Measurements from ENCODE around the gene CUL9.

CUL9 gene

DNA sequence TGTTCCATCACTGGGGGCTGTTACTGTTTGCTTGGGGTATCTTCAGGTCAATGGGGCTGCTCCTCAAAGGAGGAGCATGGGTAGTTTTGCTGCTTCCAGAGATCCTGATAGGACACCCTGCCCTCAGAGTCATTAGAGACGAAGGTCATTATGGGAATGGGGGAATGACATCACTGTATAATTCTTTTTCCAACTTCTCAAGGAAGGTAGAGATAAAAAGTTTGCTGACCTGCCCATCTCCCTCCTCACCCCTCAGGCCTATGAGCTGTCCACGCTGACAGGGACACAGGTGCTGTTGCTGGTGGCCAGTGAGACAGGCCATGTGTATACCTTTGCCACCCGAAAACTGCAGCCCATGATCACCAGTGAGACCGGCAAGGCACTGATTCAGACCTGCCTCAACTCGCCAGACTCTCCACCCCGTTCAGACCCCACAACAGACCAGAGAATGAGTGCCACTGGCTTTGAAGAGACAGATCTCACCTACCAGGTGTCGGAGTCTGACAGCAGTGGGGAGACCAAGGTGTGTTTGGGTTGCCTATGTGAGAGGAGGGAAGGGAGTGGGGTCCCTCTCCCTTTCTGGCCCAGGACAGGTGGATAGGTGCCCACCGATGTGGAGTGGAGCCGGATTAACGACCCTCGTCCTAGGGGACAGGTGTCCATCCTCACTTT, 8.3 kb upstream of the CUL9 start:
- DNase-seq, result peak; percentile 18

DNA sequence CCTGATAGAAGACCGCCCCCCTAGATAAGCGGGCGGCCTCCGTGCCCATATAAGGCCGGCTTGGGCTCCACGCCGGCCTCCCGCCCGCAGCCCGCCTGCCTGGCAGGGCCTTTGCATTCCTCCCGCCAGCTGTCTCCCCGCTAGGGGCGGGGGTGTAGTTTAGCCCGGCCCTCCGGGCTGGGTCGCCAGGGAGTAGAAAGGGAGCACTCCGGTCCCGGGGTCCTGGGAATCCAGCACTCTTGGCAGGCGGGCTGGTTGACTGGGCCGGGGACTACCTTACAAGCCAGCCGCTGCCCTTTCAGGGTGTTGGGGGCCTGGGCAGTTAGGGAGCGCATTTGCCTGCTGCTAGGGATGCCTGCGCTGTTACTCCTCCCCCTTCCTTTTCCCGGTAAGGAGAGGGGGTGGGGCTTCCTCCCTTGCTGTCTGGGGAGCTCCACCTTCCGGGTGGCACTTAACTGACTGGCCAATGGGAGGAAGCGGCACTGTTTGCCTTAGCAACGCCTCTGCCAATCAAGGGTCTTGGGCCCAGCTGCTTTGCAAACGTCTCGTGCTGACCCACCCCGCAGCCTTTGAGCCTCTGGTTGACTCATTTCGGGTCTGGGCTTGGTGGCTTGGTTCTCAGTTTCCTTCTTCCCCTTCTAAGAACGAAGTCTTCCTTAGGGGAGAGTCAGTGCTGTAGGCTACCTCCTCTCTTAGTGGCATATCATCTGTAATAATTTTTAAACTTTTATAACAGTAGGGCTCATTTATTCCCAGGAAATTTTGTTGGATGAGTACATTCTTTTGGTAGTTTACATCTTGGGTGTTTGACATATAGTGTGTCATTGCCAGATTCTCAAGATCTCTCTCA, 7.5 kb upstream of the CUL9 start:
- DNase-seq, result peak; percentile 99

DNA sequence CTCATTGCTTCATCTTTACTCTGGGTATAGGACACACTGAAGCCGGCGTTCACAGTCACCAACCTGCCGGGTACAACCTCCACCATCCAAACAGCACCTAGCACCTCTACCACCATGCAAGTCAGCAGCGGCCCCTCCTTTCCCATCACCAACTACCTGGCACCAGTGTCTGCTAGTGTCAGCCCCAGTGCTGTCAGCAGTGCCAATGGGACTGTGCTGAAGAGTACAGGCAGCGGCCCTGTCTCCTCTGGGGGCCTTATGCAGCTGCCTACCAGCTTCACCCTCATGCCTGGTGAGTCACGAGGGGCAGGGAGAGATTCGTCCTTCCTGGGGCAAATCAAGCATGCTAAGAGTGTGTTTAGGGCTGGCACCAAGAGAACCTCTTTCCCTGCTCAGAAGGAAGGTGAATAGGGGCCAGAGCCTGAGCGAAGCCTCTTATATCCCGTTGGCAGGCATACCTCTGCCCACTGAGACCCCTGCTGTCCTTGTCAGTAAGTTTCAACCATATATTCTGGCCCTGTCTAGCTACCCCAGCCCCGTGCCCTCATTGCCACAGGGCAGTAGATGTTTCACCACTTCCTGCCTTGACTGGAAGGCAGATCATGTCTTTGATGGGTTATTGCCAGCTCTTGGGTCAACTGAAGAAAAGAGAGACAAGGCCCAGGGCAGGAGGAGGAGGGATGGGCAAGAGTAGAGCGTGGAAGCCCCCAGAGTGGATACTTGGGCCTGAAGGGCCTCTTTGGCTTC, 6.1 kb upstream of the CUL9 start:
- no peak for DNase-seq

DNA sequence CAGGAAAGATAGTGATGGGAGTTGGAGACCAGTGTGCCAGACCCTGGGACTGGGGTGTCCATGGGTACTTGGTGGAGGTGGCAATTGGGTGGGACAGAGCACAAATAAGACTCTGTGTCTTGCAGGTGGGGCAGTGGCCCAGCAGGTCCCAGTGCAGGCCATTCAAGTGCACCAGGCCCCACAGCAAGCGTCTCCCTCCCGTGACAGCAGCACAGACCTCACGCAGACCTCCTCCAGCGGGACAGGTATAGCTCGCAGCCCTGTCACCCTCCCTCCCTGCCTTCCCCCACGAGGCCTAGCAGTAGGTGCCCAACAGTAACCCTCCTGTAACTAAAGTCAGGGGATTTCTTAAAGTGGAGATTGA, 5.6 kb upstream of the CUL9 start:
- DNase-seq, result no peak

DNA sequence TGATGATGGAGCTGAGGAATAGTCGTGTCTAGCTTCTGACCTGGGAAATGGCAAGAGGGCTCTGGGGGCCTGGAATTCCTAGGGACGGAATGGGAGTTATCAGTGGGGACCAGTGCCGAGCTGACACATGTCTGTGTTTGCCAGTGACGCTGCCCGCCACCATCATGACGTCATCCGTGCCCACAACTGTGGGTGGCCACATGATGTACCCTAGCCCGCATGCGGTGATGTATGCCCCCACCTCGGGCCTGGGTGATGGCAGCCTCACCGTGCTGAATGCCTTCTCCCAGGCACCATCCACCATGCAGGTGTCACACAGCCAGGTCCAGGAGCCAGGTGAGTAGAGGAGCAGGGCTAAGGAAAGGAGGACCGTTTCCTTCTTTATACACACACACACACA, 3.8 kb upstream of the CUL9 start:
- DNase-seq, result no peak

DNA sequence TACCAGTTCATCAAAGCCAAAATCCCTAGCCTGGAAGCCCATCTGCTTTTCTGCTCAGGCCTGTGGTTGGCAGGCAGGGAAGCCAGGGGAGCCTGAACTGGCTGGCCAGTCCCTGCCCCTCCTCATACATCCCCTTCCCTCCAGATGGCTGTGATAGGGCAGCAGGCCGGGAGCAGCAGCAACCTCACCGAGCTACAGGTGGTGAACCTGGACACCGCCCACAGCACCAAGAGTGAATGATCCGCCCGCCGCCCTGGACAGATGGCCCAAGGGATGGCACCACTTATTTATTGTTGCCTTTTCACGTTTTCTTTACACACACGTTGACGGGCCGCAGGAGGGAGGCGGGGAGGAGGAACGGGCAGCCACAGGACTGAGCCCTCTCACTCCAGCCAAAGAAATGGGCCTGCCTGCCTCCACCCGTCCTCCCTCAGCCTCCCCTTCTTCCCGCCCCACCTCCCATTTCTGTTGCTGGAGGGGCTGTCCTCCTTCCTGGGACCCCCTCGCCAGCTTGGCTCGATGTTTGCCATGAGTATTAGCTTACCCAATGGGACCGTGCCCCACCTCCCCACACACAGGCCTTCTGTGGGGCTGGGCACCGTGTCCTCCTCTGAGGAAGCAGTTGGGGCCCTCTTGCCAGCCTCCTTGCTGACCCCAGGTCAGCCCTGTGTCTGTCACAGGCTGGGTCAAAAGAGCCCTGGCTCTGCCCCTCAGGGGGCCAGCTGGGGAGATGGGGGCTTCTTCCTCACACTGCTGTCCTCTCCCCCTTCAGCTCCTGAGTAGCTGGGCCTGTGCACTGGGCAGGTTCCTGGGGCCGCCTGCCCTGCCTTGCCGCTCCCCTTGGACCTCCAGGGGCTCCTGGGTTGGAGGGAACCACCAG, 2.8 kb upstream of the CUL9 start:
- no peak for DNase-seq

DNA sequence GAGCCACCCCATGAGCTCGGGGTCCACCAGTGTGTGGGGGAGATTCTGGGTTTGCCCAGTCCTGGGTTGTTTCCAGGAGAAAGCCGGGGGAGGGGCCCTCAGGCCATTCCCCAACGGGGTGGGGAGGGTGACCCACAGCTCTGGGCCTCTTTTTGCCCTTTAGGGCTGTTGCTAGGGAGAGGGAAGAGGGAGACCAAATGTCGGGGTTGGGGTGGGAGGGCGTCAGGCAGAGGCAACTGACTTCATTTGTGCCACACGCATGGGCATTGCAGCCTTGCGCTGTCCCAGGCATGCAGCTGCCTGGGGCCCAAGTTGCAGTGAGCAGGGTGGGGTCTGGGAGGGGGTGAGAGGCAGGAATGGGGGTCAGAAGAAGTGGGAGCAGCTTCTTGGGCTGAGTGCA, 1.9 kb upstream of the CUL9 start:
- no peak for DNase-seq

DNA sequence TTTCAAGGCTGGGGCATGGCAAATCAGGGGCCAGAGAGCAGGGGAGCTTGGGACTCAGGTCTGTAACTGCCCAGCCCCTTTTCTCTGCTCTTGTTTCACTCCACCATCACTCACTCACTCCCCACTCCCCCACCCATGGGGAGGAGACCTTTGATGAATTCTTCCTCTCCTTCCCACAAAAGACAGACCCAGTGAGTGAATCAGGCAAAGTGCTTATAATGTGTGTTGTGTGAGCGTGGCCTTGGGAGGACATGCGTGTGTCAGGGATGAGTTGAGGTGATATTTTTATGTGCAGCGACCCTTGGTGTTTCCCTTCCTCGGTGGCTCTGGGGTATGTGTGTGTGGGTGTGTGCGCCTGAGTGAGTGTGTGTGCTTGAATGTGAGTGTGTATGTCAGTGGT, 1.0 kb upstream of the CUL9 start:
- peak; percentile 23 for DNase-seq

DNA sequence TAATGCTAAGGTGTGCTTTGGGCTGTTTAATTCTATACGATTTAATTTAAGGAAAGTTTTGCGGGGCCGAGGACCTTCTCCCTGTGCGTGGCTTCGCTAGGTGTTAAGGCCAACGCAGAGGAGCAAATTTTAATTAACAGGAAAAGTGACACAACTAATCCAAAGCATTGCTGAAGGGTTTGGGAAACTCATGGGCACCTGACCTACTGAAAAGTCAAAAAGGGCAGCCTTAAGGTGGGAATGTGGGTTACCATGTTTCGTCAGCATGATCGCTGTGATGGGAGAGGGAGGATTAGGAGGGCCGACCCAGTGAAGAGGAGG, 415 bp upstream of the CUL9 start:
- DNase-seq, result no peak

DNA sequence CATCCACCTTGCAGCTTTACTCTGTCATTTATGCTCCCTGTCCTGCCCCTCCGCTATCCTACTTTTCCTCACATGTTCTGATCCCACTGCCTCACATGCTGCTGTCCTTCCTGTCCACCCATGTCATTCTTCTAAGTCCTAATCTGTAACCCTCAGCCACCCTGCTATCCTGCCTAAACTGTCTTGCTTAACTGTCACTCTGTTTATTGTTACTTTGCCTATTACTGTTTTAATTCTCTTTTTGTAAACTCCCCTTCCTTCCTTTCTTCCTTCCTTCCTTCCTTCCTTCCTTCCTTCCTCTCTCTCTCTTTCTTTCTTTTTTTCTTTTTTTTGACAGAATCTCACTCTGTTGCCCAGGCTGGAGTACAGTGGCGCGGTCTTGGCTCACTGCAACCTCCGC, 1.4 kb downstream of the CUL9 start:
- DNase-seq, result no peak

DNA sequence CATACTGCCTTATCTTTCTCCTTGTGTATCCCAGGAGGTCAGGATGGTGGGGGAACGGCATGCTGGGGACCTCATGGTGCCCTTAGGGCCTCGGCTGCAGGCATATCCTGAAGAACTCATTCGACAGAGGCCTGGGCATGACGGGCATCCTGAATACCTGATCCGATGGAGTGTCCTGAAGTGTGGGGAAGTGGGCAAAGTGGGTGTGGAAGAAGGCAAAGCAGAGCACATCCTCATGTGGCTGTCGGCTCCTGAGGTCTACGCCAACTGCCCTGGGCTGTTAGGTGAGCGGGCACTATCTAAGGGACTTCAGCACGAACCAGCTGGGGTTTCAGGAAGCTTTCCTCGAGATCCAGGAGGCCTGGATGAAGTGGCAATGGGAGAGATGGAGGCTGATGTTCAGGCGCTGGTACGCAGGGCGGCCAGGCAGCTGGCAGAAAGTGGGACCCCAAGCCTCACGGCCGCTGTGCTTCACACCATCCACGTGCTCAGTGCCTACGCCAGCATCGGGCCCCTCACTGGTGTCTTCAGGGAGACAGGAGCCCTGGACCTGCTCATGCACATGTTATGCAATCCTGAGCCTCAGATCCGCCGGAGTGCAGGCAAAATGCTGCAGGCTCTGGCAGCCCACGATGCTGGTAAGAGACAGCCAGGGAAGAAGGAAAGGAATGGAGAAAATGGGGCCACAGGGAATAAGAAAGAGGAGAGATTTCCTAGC, 2.4 kb downstream of the CUL9 start:
- DNase-seq, result no peak

DNA sequence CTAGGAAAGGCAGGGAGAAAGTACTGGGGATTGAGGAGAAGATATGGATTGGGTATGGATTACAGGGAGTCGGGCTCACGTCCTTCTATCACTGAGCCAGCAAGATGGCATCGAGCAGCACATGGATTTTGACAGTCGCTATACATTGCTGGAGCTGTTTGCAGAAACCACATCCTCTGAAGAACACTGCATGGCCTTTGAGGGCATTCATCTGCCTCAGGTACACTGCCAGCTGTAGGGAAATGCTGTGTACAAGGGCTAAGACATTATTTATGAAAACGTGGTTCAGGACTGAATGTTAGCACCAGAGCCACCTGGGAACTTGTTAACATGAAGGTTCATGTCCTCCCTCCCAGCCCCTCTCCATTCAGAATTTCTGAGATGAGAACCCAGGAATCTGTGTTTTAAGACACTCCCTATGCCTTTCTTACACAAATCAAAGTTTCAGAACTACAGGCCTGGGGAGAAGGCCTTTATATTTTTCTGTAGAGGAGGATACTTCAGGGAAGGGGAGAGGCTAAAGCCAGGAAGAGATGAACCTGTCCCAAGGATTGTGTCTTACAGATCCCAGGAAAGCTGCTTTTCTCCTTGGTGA, 3.5 kb downstream of the CUL9 start:
- DNase-seq, result no peak

DNA sequence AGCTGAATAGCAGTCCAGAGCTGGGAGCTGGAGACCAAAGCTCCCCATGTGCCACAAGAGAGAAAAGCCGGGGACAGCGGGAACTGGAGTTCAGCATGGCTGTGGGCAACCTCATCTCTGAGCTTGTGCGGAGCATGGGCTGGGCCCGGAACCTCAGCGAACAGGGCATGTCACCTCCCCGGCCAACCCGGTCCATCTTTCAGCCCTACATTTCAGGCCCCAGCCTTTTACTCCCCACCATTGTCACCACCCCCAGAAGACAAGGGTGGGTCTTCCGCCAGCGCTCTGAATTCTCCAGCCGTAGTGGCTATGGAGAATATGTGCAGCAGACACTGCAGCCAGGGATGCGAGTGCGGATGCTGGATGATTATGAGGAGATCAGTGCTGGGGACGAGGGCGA, 4.0 kb downstream of the CUL9 start:
- DNase-seq, result no peak

DNA sequence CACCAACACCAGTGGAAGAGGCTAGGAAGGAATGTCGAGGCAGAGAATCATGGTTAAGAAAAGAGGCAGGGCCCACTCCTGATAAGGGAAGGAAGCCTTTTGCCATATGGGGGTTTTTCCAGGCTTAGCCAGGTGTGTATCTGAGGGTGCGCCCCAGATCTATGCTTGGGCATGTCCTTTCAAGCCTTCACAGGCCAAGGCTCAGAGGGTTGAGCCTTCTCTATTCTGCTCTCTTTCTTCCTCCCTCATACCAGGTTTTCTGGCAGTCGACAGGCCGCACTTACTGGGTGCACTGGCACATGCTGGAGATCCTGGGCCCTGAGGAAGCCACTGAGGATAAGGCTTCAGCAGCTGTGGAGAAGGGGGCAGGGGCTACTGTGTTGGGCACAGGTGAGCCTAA, 4.7 kb downstream of the CUL9 start:
- no peak for DNase-seq

DNA sequence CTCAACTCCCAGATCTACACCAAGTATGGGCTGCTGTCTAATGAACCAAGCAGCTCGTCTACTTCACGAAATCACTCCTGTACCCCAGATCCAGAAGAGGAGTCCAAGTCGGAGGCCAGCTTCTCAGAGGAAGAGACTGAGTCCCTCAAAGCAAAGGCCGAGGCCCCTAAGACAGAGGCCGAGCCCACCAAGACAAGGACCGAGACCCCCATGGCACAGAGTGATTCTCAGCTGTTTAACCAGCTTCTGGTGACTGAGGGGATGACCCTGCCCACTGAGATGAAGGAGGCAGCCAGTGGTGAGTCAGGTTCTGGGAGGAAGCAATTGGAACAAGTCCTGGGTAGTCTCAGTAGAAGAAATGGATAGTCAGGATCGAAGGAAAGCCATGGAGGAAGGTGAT, 5.8 kb downstream of the CUL9 start:
- DNase-seq, result no peak

DNA sequence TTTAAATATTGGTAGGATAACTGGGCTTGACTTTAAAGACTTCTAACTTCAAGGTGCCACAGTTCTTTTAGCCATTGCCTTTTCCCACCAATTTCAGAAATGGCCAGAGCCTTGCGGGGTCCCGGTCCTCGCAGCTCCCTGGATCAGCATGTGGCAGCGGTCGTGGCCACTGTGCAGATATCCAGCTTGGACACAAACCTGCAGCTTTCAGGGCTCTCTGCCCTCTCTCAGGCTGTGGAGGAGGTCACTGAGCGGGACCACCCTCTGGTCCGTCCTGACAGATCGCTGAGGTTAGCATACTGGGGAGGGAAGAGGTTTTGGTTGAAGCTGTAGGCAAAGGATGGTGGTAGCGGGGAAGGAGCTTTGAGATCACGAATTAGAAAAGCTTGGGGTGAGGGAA, 6.4 kb downstream of the CUL9 start:
- DNase-seq, result no peak

DNA sequence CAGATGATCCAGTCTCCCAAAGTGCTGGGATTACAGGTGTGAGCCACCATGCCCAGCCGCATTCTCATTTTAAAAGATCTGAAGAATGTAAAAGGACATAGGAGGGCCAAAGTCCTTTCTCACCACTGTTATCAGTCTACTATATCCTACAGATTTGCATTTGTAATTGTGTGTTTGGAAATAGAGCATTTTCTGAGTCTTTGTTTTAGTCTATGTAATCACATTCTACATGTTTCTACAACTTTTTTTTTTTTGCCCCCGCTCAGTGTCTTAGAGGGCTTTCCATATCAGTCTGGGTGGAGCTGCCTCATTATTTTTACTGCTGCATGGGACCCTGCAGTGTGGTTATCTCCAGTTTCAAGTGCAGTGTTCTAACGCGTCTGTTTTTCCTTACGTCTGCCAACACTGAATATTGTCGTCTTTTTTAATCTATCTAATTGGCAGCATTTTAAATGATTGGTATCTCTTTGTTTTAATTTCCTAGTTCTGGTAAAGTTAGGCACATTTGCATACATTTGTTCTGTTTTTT, 7.8 kb downstream of the CUL9 start:
- no peak for DNase-seq

DNA sequence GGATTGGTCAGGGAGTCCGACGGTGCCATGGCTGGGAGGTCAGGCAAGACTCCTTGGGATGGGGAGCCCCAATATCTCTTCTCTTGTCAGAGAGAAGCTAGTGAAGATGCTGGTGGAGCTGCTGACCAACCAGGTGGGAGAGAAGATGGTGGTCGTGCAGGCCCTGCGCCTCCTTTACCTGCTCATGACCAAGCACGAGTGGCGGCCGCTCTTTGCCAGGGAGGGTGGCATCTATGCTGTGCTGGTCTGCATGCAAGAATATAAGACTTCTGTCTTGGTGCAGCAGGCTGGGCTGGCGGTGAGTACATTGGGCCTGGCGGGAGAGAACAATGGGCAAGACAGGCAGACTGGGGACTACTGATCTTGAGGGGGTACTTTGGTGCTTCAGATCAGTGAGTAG, 10.9 kb downstream of the CUL9 start:
- DNase-seq, result no peak

DNA sequence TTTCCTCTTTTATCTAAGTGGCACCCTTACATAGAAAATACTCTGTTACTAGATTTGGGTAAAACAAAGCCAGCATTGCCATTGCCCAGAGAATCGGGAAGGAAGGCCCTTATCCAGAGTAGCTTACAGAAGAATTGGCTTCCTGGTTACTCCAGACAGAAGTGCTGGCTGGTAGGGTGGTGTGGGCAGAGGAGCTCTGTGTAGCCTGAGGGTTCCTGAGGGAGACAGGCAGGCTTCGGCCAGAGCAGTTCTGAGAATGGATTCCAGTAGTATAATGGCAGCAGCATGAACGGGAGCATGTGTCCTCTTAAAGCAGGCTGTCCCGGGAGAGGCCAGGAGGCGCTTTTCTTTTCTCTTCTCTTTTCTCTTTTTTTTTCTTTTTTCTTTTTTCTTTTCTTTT, 11.9 kb downstream of the CUL9 start:
- no peak for DNase-seq

DNA sequence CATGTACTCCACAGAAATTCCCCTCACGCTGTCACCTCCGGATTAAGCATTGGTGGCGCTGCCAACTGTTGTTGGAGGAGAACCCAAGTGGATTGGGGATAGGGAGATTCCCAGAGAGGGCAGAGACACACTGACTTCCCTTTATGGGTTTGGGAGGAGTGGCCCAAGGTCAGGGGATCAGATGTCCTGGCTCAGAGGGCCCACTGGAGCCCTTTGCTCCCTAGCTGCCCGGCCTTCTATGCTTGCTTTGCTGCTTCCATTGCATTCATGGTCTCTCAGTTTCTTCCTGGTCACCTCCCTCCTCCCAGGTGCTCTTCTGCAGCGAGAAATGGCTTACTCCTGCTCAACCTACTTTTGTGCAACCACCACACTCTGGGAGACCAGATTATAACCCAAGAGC, 14.3 kb downstream of the CUL9 start:
- no peak for DNase-seq

DNA sequence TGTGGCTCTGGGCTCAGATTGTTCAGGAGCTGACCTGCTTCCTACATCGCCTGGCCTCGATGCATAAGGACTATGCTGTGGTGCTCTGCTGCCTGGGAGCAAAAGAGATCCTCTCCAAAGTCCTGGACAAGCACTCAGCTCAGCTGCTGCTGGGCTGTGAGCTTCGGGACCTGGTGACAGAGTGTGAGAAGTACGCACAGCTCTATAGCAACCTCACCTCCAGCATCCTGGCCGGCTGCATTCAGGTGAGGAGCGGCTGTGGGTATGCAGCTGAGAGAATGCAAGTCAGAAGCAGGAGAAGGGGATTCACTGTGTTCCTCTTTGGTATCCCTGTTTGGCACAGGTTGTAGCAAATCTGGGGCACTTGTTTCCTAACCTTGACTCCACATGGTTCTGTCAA, 17.9 kb downstream of the CUL9 start:
- DNase-seq, result no peak

DNA sequence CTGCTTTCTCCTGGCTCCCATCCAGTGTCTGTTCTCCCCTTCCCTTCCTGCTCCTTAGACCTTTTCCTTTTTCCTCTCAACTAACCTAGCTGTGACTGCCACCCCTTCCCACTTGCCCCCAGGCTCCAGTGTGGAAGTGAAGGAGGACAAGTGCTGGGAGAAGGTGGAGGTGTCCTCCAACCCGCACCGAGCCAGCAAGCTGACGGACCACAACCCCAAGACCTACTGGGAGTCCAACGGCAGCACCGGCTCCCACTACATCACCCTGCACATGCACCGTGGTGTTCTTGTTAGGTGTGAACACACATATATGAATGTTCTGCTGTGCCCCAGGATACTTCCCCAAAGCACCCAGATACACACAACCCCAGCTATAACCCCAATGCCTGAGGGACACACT, 18.5 kb downstream of the CUL9 start:
- no peak for DNase-seq
